HEK293 (cell line): ENCODE measurements around the gene ANGPT4.

Experiments used
- CTCF ChIA-PET: fragments of 350-600 bp; formaldehyde crosslinking; extraction: SDS; loops from one replicate; lab custom pipeline; 2021; ENCODE audit warnings: antibody characterized with exemption; lab: Yijun Ruan, JAX
- POLR2A ChIA-PET: fragments of 300-600 bp; formaldehyde crosslinking; extraction: SDS; loops from one replicate; lab custom pipeline; 2020; ENCODE audit warnings: antibody characterized with exemption, inconsistent platforms; lab: Yijun Ruan, JAX
- H3K27ac ChIP-seq: fragments of 200-500 bp; sonication (Bioruptor generic); 2 replicates; pipeline ENCODE4 v1.5.1; 2014; ENCODE audit warnings: low read depth, low read length, control low read depth, inconsistent platforms; ENCODE audit errors: extremely low read depth
- H3K36me3 ChIP-seq, 2 experiments: fragments of 200-500 bp in 1 of 2; sonication (Bioruptor generic) in 1 of 2; 1 replicate in 1 of 2; 2 replicates in 1 of 2; pipeline ENCODE4 v1.5.1; 2014 to 2017; ENCODE audit warnings: inconsistent platforms in 2 of 2, low read length in 2 of 2; ENCODE audit not compliant: control insufficient read depth in 2 of 2, insufficient read depth in 1 of 2
- H3K4me1 ChIP-seq: fragments of 200-500 bp; sonication (Bioruptor generic); 2 replicates; pipeline ENCODE4 v1.5.1; 2014; ENCODE audit warnings: mild to moderate bottlenecking, low read length, inconsistent platforms; ENCODE audit not compliant: control insufficient read depth, insufficient read depth
- H3K4me3 ChIP-seq: 2 replicates; pipeline ENCODE4 v1.5.1; 2011; ENCODE audit warnings: low read depth, mild to moderate bottlenecking, control low read depth, low read length, moderate library complexity
- H3K9me3 ChIP-seq: fragments of 200-500 bp; sonication (Bioruptor generic); 2 replicates; pipeline ENCODE4 v1.5.1; 2014; ENCODE audit warnings: low read depth, low read length, inconsistent platforms; ENCODE audit not compliant: control insufficient read depth, insufficient read depth
- HOXC10 ChIP-seq: sonication (generic); formaldehyde crosslinking; IDR thresholded peaks from 2 replicates; pipeline ENCODE4 v1.8.1; 2023; ENCODE audit warnings: mild to moderate bottlenecking, missing genetic modification reagents
- KLF9 ChIP-seq: fragments of 450-650 bp; formaldehyde crosslinking; IDR thresholded peaks from 2 replicates; pipeline ENCODE4 v1.5.1; 2016; ENCODE audit warnings: missing biosample characterization, missing genetic modification characterization, low read depth
- PRDM10 ChIP-seq: fragments of 450-650 bp; formaldehyde crosslinking; IDR thresholded peaks from 2 replicates; pipeline ENCODE4 v1.5.1; 2016; ENCODE audit warnings: missing biosample characterization, missing genetic modification characterization
- PRDM4 ChIP-seq: fragments of 450-650 bp; formaldehyde crosslinking; IDR thresholded peaks from 2 replicates; pipeline ENCODE4 v1.5.1; 2017; ENCODE audit warnings: missing biosample characterization, missing genetic modification characterization
- SP3 ChIP-seq: fragments of 450-650 bp; formaldehyde crosslinking; IDR thresholded peaks from 2 replicates; pipeline ENCODE4 v1.5.1; 2016; ENCODE audit warnings: missing biosample characterization, missing genetic modification characterization
- ZNF112 ChIP-seq: fragments of 450-650 bp; formaldehyde crosslinking; IDR thresholded peaks from 2 replicates; pipeline ENCODE4 v1.5.0; 2017; ENCODE audit warnings: missing biosample characterization, missing genetic modification characterization
- ZNF132 ChIP-seq: fragments of 450-650 bp; formaldehyde crosslinking; IDR thresholded peaks from 2 replicates; pipeline ENCODE4 v1.5.1; 2017; ENCODE audit warnings: missing biosample characterization, missing genetic modification characterization, borderline replicate concordance
- ZNF148 ChIP-seq: fragments of 450-650 bp; formaldehyde crosslinking; IDR thresholded peaks from 2 replicates; pipeline ENCODE4 v1.5.0; 2017; ENCODE audit warnings: missing biosample characterization, missing genetic modification characterization, borderline replicate concordance
- ZNF155 ChIP-seq: fragments of 450-650 bp; formaldehyde crosslinking; IDR thresholded peaks from 2 replicates; pipeline ENCODE4 v1.5.1; 2016; ENCODE audit warnings: missing biosample characterization, missing genetic modification characterization
- ZNF202 ChIP-seq: fragments of 450-650 bp; formaldehyde crosslinking; IDR thresholded peaks from 2 replicates; pipeline ENCODE4 v1.5.1; 2016; ENCODE audit warnings: missing biosample characterization, missing genetic modification characterization, borderline replicate concordance
- ZNF24 ChIP-seq: fragments of 450-650 bp; formaldehyde crosslinking; IDR thresholded peaks from 2 replicates; pipeline ENCODE4 v1.5.1; 2016; ENCODE audit warnings: missing biosample characterization, missing genetic modification characterization
- ZNF354C ChIP-seq: fragments of 450-650 bp; formaldehyde crosslinking; IDR thresholded peaks from 2 replicates; pipeline ENCODE4 v1.5.1; 2016; ENCODE audit warnings: missing biosample characterization, missing genetic modification characterization, low read depth, borderline replicate concordance
- ZNF362 ChIP-seq: fragments of 450-650 bp; formaldehyde crosslinking; IDR thresholded peaks from 2 replicates; pipeline ENCODE4 v1.5.1; 2016; ENCODE audit warnings: missing biosample characterization, missing genetic modification characterization
- ZNF510 ChIP-seq: fragments of 450-650 bp; formaldehyde crosslinking; IDR thresholded peaks from 2 replicates; pipeline ENCODE4 v1.5.1; 2018; ENCODE audit warnings: mild to moderate bottlenecking, missing genetic modification characterization, missing biosample characterization; ENCODE audit not compliant: insufficient replicate concordance
- ZNF514 ChIP-seq: fragments of 450-650 bp; formaldehyde crosslinking; IDR thresholded peaks from 2 replicates; pipeline ENCODE4 v1.5.1; 2016; ENCODE audit warnings: missing biosample characterization, missing genetic modification characterization
- ZNF555 ChIP-seq: fragments of 450-650 bp; formaldehyde crosslinking; conservative IDR thresholded peaks from 2 replicates; pipeline ENCODE4 v1.5.1; 2017; ENCODE audit warnings: missing biosample characterization, mild to moderate bottlenecking, missing genetic modification characterization, inconsistent platforms
- ZNF624 ChIP-seq: fragments of 450-650 bp; formaldehyde crosslinking; IDR thresholded peaks from 2 replicates; pipeline ENCODE4 v1.5.1; 2017; ENCODE audit warnings: missing biosample characterization, missing genetic modification characterization

The ANGPT4 gene

GRCh38 chr20:891058-891705 is 25.0 kb downstream of the ANGPT4 start:
- CTCF ChIA-PET: interaction anchor here (0.8 kb wide), 1 partner anchor 65 kb away, joined by 5 read pairs; no protein-coding TSS in a partner anchor
- H3K27ac ChIP-seq: no peak overlapping the region
- H3K4me3 ChIP-seq: no peak overlapping the region
- no peaks in the 10 kb centered on the region for H3K4me1 ChIP-seq
- POLR2A ChIA-PET: no interaction called here
- TF ChIP-seq PRDM10 (tag by site-specific recombination) (no peak), ZNF354C (tag by site-specific recombination) (no peak), ZNF24 (tag by site-specific recombination) (no peak), KLF9 (tag by site-specific recombination) (no peak), SP3 (tag by site-specific recombination) (no peak), HOXC10 (CRISPR knock-in tag) (no peak), ZNF362 (tag by site-specific recombination) (no peak)
- H3K36me3 ChIP-seq: no peaks in the 10 kb centered on the region
- no peaks in the 10 kb centered on the region for H3K9me3 ChIP-seq

GRCh38 chr20:890666-891057 is 25.5 kb downstream of the ANGPT4 start:
- no peaks in the 10 kb centered on the region for H3K4me1 ChIP-seq
- CTCF ChIA-PET: no interaction called here
- no peaks in the 10 kb centered on the region for H3K9me3 ChIP-seq
- no peaks in the 10 kb centered on the region for H3K36me3 ChIP-seq
- TF ChIP-seq ZNF148 (no peak), ZNF202 (no peak), PRDM4 (no peak), ZNF514 (no peak), ZNF155 (no peak), ZNF624 (tag by site-specific recombination) (no peak), ZNF112 (tag by site-specific recombination) (no peak), ZNF555 (tag by site-specific recombination) (no peak), ZNF510 (tag by site-specific recombination) (no peak), ZNF132 (tag by site-specific recombination) (no peak)
- POLR2A ChIA-PET: no interaction called here
- H3K27ac ChIP-seq: no peak overlapping the region
- H3K4me3 ChIP-seq: no peak overlapping the region
